Endothelial cell of umbilical vein (primary cell): ENCODE data around the gene TOM1L1. TPM values are rescaled to one million over a fixed set of nuclear protein-coding genes. Genes with fewer than 3 reads are reported as not detected.

ENCODE experiments used
- BruUV-seq: library from RNA; stranded (reverse); fragments of 400-500 nt; replicated peaks from 2 replicates; lab custom pipeline; 2021; lab: Mats Ljungman, UMichigan
- CTCF ChIA-PET: fragments of 300-600, 350-600 bp; sonication (Branson Sonifier 250); formaldehyde crosslinking; loops from one replicate; lab custom pipeline; 2021; ENCODE audit warnings: antibody characterized with exemption, inconsistent platforms; lab: Charles Lee
- POLR2A ChIA-PET: fragments of 300-600, 350-600 bp; sonication (Branson Sonifier 250); formaldehyde crosslinking; loops from one replicate; lab custom pipeline; 2021; ENCODE audit warnings: antibody characterized with exemption, inconsistent platforms; lab: Charles Lee
- DNase-seq: peaks from one replicate; pipeline ENCODE4 v3.0.0-alpha.2; 2011; ENCODE audit warnings: low read depth, low spot score
- FAIRE-seq: peaks from 2 replicates; lab custom pipeline; 2011; peaks lifted over from hg19 to GRCh38; lab: Jason Lieb, UNC
- H2AFZ ChIP-seq: 2 replicates; pipeline ENCODE4 v1.6.0; 2012; ENCODE audit warnings: low read depth, low read length, control low read depth, inconsistent platforms
- H3K27ac ChIP-seq: 2 replicates; pipeline ENCODE4 v1.5.1; 2011; ENCODE audit warnings: low read depth, mild to moderate bottlenecking, control low read depth, low read length, moderate library complexity; ENCODE audit not compliant: insufficient read depth
- H3K27me3 ChIP-seq, 2 experiments: 2 replicates each; pipeline versions ENCODE4 v1.6.0 to v1.6.1; 2011; ENCODE audit warnings: low read length in 2 of 2, mixed read lengths in 1 of 2; ENCODE audit not compliant: control insufficient read depth in 2 of 2, insufficient read depth in 2 of 2
- H3K36me3 ChIP-seq, 2 experiments: 2 replicates in 1 of 2; 3 replicates in 1 of 2; pipeline ENCODE4 v1.5.1; 2011; ENCODE audit warnings: low read length in 2 of 2, mild to moderate bottlenecking in 1 of 2, moderate library complexity in 1 of 2; ENCODE audit not compliant: control insufficient read depth in 2 of 2, insufficient read depth in 2 of 2; ENCODE audit errors: extremely low read depth in 1 of 2
- H3K4me1 ChIP-seq: 3 replicates; pipeline ENCODE4 v1.5.1; 2011; ENCODE audit warnings: mild to moderate bottlenecking, low read length; ENCODE audit not compliant: control insufficient read depth, insufficient read depth; ENCODE audit errors: extremely low read depth
- H3K4me2 ChIP-seq: 2 replicates; pipeline ENCODE4 v1.6.1; 2011; ENCODE audit warnings: low read length, control low read depth, mixed read lengths; ENCODE audit not compliant: insufficient read depth
- H3K4me3 ChIP-seq, 3 experiments: fragments of 200-600 bp in 1 of 3; sonication (generic), shearing (Covaris generic) in 1 of 3; replicated peaks in 1 of 3; 2 replicates each; pipeline ENCODE4 v1.5.1; 2011 to 2016; ENCODE audit warnings: control low read depth in 3 of 3, low read length in 3 of 3, mild to moderate bottlenecking in 2 of 3, inconsistent platforms in 1 of 3, low read depth in 1 of 3, moderate library complexity in 1 of 3; ENCODE audit not compliant: insufficient read depth in 1 of 3
- H3K79me2 ChIP-seq: 2 replicates; pipeline ENCODE4 v1.6.0; 2012; ENCODE audit warnings: low read length, inconsistent platforms; ENCODE audit not compliant: control insufficient read depth, insufficient read depth
- H3K9ac ChIP-seq: replicated peaks from 2 replicates; pipeline ENCODE3; 2011; ENCODE audit warnings: low read length, control low read depth; ENCODE audit not compliant: insufficient read depth; ENCODE audit errors: extremely low read depth
- H3K9me1 ChIP-seq: replicated peaks from 3 replicates; pipeline ENCODE4 v1.6.0; 2011; ENCODE audit warnings: mild to moderate bottlenecking, low read length; ENCODE audit not compliant: control insufficient read depth, insufficient read depth; ENCODE audit errors: extremely low read depth
- H3K9me3 ChIP-seq: replicated peaks from 2 replicates; pipeline ENCODE4 v1.5.1; 2012; ENCODE audit warnings: low read length, inconsistent platforms; ENCODE audit not compliant: control insufficient read depth, insufficient read depth
- H4K20me1 ChIP-seq: replicated peaks from 2 replicates; pipeline ENCODE3; 2011; ENCODE audit warnings: mild to moderate bottlenecking, low read length; ENCODE audit not compliant: control insufficient read depth, insufficient read depth; ENCODE audit errors: extremely low read depth
- CTCF ChIP-seq, 2 donors: IDR thresholded peaks; 1 replicate in 1 of 2; 2 replicates in 1 of 2; pipeline ENCODE4 v1.5.1; 2011; ENCODE audit warnings: low read length in 2 of 2, mild to moderate bottlenecking in 2 of 2, moderate library complexity in 2 of 2, control low read depth in 1 of 2, inconsistent platforms in 1 of 2, low read depth in 1 of 2; ENCODE audit not compliant: insufficient read depth in 1 of 2; ENCODE audit errors: extremely low read depth in 1 of 2
- EZH2 ChIP-seq: IDR thresholded peaks from 2 replicates; pipeline ENCODE4 v1.6.1; 2012; ENCODE audit warnings: borderline replicate concordance, low read depth, mild to moderate bottlenecking, moderate library complexity, low read length, inconsistent platforms; ENCODE audit not compliant: severe bottlenecking
- FOS ChIP-seq: IDR thresholded peaks from 2 replicates; pipeline ENCODE4 v1.6.1; 2011; ENCODE audit warnings: mild to moderate bottlenecking, low read length, moderate library complexity, borderline replicate concordance; ENCODE audit not compliant: insufficient read depth
- GATA2 ChIP-seq: IDR thresholded peaks from 2 replicates; pipeline ENCODE4 v1.7.0; 2011; ENCODE audit warnings: low read depth, mild to moderate bottlenecking, moderate library complexity, mixed read lengths, low read length; ENCODE audit not compliant: insufficient read length, insufficient read depth
- JUN ChIP-seq: IDR thresholded peaks from 2 replicates; pipeline ENCODE4 v1.6.1; 2011; ENCODE audit warnings: borderline replicate concordance, low read depth; ENCODE audit not compliant: insufficient read length, insufficient read depth
- MYC ChIP-seq: IDR thresholded peaks from one replicate; pipeline ENCODE4 v1.6.1; 2011; ENCODE audit warnings: mild to moderate bottlenecking, low read depth, low read length
- POLR2A ChIP-seq: IDR thresholded peaks from 2 replicates; pipeline ENCODE4 v1.6.1; 2012; ENCODE audit warnings: low read depth, mild to moderate bottlenecking, control low read depth, low read length
- POLR2AphosphoS5 ChIP-seq: IDR thresholded peaks from 2 replicates; pipeline ENCODE4 v1.6.1; 2012; ENCODE audit warnings: low read depth, mild to moderate bottlenecking, control low read depth, low read length, moderate library complexity; ENCODE audit not compliant: insufficient read depth
- dilution Hi-C: fragments of 300-500 bp; cut with MboI; formaldehyde crosslinking; loops from one replicate; pipeline ENCODE4 v1.15.0; 2019; ENCODE audit warnings: low sequenced_read_pairs; ENCODE audit not compliant: extremely low pct_ligation_motif_present
- intact Hi-C: fragments of 100-400 bp; cut with micrococcal nuclease; formaldehyde crosslinking; loops from one replicate; pipeline ENCODE4 v1.10.0; 2022
- polyA plus RNA-seq, 4 experiments: library from polyadenylated mRNA; depleted of rRNA in 3 of 4; stranded (reverse) in 3 of 4; unstranded in 1 of 4; fragments of >200 nt; gene quantifications; 2 replicates each; pipeline versions ENCODE4 v1.2.1 to v1.2.3, GENCODE V29; 2011 to 2012; ENCODE audit warnings: missing spikeins in 1 of 4
- total RNA-seq: library from RNA; stranded (reverse); gene quantifications from 2 replicates; pipeline ENCODE4 v1.2.3, GENCODE V29; 2021
- TF ChIP-seq, protein P1 (sequence below): IDR thresholded peaks from 2 replicates; pipeline ENCODE4 v1.6.1; 2011; ENCODE audit not compliant: insufficient read depth, insufficient read length

Gene TOM1L1
- total and polyA plus RNA-seq, 2 donors (not counting 3 experiments of a cell fraction or from before 2014, with no cell fraction given) = 0.44 to 0.60 TPM

- peaks cover 5% of the 10 kb centered on the region for H3K4me1 ChIP-seq
These were observed 82.6 kb downstream of the TOM1L1 start for GRCh38 chr17:54983260-54983659.

DNA sequence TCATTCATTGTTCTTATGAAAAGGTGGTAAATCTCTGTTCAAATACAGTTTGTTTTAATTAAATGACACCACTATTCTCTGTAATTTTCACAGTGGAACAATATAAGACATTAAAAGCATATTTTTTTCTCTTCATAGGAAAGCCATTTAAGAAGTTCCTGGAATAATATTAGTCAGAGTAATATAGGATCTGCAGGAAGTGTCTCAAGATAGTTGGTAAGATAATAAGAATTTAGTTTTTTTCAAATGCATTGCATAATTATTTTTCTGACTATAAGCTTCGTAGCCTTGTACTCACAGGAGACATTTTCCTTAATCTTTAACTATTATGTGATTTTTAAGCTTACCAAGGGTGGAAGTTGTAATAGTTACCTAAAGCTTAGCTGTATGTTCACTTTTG is 84.8 kb downstream of the TOM1L1 start:
- no peaks in the 10 kb centered on the region for H3K27me3 ChIP-seq
- H3K4me2 ChIP-seq = no peak overlapping the region

More at GRCh38 chr17:54983260-54983659, 82.6 kb downstream of the TOM1L1 start:
- Histone ChIP-seq H3K9me3 (no peaks in the 10 kb centered on the region), H3K9ac (no peak overlapping the region), H4K20me1 (no peaks in the 10 kb centered on the region), H2AFZ (no peak overlapping the region), H3K27me3 (no peaks in the 10 kb centered on the region), H3K27ac (no peak overlapping the region), H3K36me3 (no peaks in the 10 kb centered on the region), H3K79me2 (no peaks in the 10 kb centered on the region), H3K9me1 (no peaks in the 10 kb centered on the region), H3K4me2 (no peak overlapping the region), H3K4me3 (no peak overlapping the region)
- no peak for TF ChIP-seq JUN
- DNase-seq = no peak
- FAIRE-seq = no peak
- POLR2A ChIA-PET = no interaction called here
- dilution Hi-C loops (no loop called here), intact Hi-C loops (no loop called here)
- BruUV-seq = no TSS peak
- CTCF ChIA-PET = no interaction called here

More for the DNA sequence above, 84.8 kb downstream of the TOM1L1 start:
- BruUV-seq = no TSS peak
- dilution Hi-C loops (no loop called here), intact Hi-C loops (no loop called here)
- Histone ChIP-seq H3K4me3 (no peak overlapping the region), H3K9me3 (no peaks in the 10 kb centered on the region), H3K4me1 (peaks cover 5% of the 10 kb centered on the region), H3K79me2 (no peaks in the 10 kb centered on the region), H3K27ac (no peak overlapping the region), H3K36me3 (no peaks in the 10 kb centered on the region), H4K20me1 (no peaks in the 10 kb centered on the region), H3K9me1 (no peaks in the 10 kb centered on the region), H3K9ac (no peak overlapping the region), H2AFZ (no peak overlapping the region)
- CTCF ChIA-PET = interaction anchor here (1.0 to 2.3 kb wide), 6 partner anchors 9 to 371 kb away, joined by 4 to 9 read pairs (median 4); no protein-coding TSS in a partner anchor
- no peak for TF ChIP-seq FOS
- no peak for TF ChIP-seq MYC
- no peak for TF ChIP-seq EZH2
- TF ChIP-seq, protein P1, sequence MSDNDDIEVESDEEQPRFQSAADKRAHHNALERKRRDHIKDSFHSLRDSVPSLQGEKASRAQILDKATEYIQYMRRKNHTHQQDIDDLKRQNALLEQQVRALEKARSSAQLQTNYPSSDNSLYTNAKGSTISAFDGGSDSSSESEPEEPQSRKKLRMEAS = no peak
- TF ChIP-seq CTCF (IDR thresholded peaks at IDR 0.05; ENCODE audit: extremely low read depth in 1 of 2, insufficient read depth in 1 of 2, low read depth in 1 of 2, low read length in 2 of 2) = no peak
- TF ChIP-seq POLR2AphosphoS5 = no peak
- no peak for TF ChIP-seq JUN
- TF ChIP-seq GATA2 = no peak
- no peak for TF ChIP-seq POLR2A
- DNase-seq (peak; percentile 9), FAIRE-seq (no peak)
- POLR2A ChIA-PET = no interaction called here
